ENCODE measurements around the gene TCAIM. TPM values are rescaled to one million over a fixed set of nuclear protein-coding genes. Genes with fewer than 3 reads are reported as not detected.
A peak's percentile ranks its signal among the peaks of the same experiment; 100 is the strongest.

TCAIM gene
- total and polyA plus RNA-seq, 4 experiments from 2014 or later: 16.7 to 21.8 (median 19.3) TPM

GRCh38 chr3:44359146-44359751 is 20.7 kb downstream of the TCAIM start:
- ChIA-PET CTCF (ENCODE audit: partially characterized antibody) (no interaction called here), POLR2A (ENCODE audit: partially characterized antibody) (no interaction called here)
- Mint-ChIP-seq H3K36me3 (peaks cover 36 to 41% of the 10 kb centered on the region in 2 donors), H3K4me1 (peaks cover 0 to 3% (median 2%) of the 10 kb centered on the region in 4 donors), H3K4me3 (no peak overlapping the region), H3K9me3 (no peaks in the 10 kb centered on the region), H3K27me3 (no peaks in the 10 kb centered on the region), H3K27ac (peak overlapping the region in 1 of 7 donors; percentile 40)
- Histone ChIP-seq H3K36me3 (ENCODE audit: insufficient read depth, low read length) (no peaks in the 10 kb centered on the region), H3K27me3 (ENCODE audit: insufficient read depth, low read length) (no peaks in the 10 kb centered on the region), H3K4me3 (ENCODE audit: low read length in 2 of 2) (no peak overlapping the region), H3K27ac (ENCODE audit: low read depth, low read length) (no peak overlapping the region), H3K4me1 (ENCODE audit: insufficient read depth, low read length) (no peaks in the 10 kb centered on the region), H3K9me3 (ENCODE audit: control insufficient read depth in 1 of 2, low read length in 2 of 2) (no peaks in the 10 kb centered on the region)
- DNase-seq: no peak
- intact Hi-C loops (cut with micrococcal nuclease): no loop called here

DNA sequence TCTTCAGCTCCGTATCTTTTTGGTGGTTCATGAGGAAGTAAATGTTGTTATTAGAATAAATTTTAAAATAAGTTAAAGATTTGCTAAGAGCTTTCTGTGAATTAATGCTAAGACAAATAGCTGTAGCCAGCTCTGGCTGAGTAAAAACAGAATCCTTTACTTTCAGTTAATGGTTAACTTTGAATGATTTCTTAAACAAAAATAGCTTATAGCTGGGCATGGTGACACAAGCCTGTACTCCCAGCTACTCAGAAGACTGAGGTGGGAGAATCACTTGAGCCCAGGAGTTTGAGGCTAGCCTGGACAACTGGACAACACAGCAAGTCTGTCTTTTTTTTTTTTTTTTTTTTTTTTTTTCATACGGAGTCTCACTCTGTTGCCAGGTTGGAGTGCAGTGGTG is 25.0 kb downstream of the TCAIM start:
- no peak overlapping the region for H3K27ac Mint-ChIP-seq
- H3K36me3 Mint-ChIP-seq: peaks cover 27 to 30% of the 10 kb centered on the region in 2 donors
- no peaks in the 10 kb centered on the region for H3K27me3 ChIP-seq (ENCODE audit: insufficient read depth, low read length)
- H3K27ac ChIP-seq (ENCODE audit: low read depth, low read length): no peak overlapping the region
- H3K4me1 Mint-ChIP-seq: peaks cover 0 to 3% (median 0%) of the 10 kb centered on the region in 4 donors
- no peaks in the 10 kb centered on the region for H3K9me3 Mint-ChIP-seq
- no peaks in the 10 kb centered on the region for H3K9me3 ChIP-seq (ENCODE audit: control insufficient read depth in 1 of 2, low read length in 2 of 2)
- H3K36me3 ChIP-seq (ENCODE audit: insufficient read depth, low read length): no peaks in the 10 kb centered on the region
- no peaks in the 10 kb centered on the region for H3K4me1 ChIP-seq (ENCODE audit: insufficient read depth, low read length)
- no peak for DNase-seq
- no peak overlapping the region for H3K4me3 ChIP-seq (ENCODE audit: low read length in 2 of 2)
- CTCF ChIA-PET (ENCODE audit: partially characterized antibody): interaction anchor here (1.1 kb wide), 1 partner anchor 23 kb away, joined by 3 read pairs; no protein-coding TSS in a partner anchor
- intact Hi-C loops (cut with micrococcal nuclease): no loop called here
- no peak overlapping the region for H3K4me3 Mint-ChIP-seq
- H3K27me3 Mint-ChIP-seq: no peaks in the 10 kb centered on the region
- POLR2A ChIA-PET (ENCODE audit: partially characterized antibody): interaction anchor here (1.3 kb wide), 1 partner anchor 26 kb away, joined by 3 read pairs; no protein-coding TSS in a partner anchor

DNA sequence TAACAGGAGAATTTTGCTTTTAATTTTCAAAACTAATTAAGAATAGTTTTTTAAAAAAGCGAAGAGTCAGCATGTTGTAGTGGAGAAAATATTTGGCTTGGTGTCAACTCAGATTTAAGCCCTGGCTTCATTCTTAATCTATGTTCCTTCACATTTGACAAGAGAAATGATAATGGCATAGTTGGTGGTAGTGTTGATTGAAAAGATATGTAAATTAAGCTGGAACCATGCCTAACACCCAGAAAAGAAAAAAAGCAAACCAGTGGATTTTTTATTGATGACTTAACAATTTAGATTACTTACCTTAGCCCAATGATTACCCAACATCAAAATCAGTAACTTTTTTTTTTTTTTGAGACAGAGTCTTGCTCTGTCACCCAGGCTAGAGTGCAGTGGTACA is 27.4 kb downstream of the TCAIM start:
- no peak for DNase-seq
- CTCF ChIA-PET (ENCODE audit: partially characterized antibody): no interaction called here
- no peak overlapping the region for H3K4me3 ChIP-seq (ENCODE audit: low read length in 2 of 2)
- POLR2A ChIA-PET (ENCODE audit: partially characterized antibody): no interaction called here
- intact Hi-C loops (cut with micrococcal nuclease): no loop called here
- Mint-ChIP-seq H3K4me3 (no peak overlapping the region), H3K27me3 (no peaks in the 10 kb centered on the region), H3K36me3 (peaks cover 28 to 33% of the 10 kb centered on the region in 2 donors), H3K9me3 (no peaks in the 10 kb centered on the region), H3K4me1 (no peaks in the 10 kb centered on the region), H3K27ac (no peak overlapping the region)
- no peaks in the 10 kb centered on the region for H3K9me3 ChIP-seq (ENCODE audit: control insufficient read depth in 1 of 2, low read length in 2 of 2)
- no peaks in the 10 kb centered on the region for H3K4me1 ChIP-seq (ENCODE audit: insufficient read depth, low read length)
- no peaks in the 10 kb centered on the region for H3K27me3 ChIP-seq (ENCODE audit: insufficient read depth, low read length)
- H3K36me3 ChIP-seq (ENCODE audit: insufficient read depth, low read length): no peaks in the 10 kb centered on the region
- H3K27ac ChIP-seq (ENCODE audit: low read depth, low read length): no peak overlapping the region

GRCh38 chr3:44375450-44375849 is 36.9 kb downstream of the TCAIM start:
- H3K27me3 ChIP-seq (ENCODE audit: insufficient read depth, low read length): no peaks in the 10 kb centered on the region
- Mint-ChIP-seq H3K27me3 (no peaks in the 10 kb centered on the region), H3K4me1 (no peaks in the 10 kb centered on the region), H3K4me3 (no peak overlapping the region), H3K9me3 (peaks cover 0 to 23% (median 9%) of the 10 kb centered on the region in 8 donors), H3K36me3 (peaks cover 20 to 21% of the 10 kb centered on the region in 2 donors), H3K27ac (no peak overlapping the region)
- intact Hi-C loops (cut with micrococcal nuclease): no loop called here
- H3K4me1 ChIP-seq (ENCODE audit: insufficient read depth, low read length): no peaks in the 10 kb centered on the region
- POLR2A ChIA-PET (ENCODE audit: partially characterized antibody): no interaction called here
- H3K27ac ChIP-seq (ENCODE audit: low read depth, low read length): no peak overlapping the region
- DNase-seq: no peak
- CTCF ChIA-PET (ENCODE audit: partially characterized antibody): no interaction called here
- no peak overlapping the region for H3K4me3 ChIP-seq (ENCODE audit: low read length in 2 of 2)
- no peaks in the 10 kb centered on the region for H3K9me3 ChIP-seq (ENCODE audit: control insufficient read depth in 1 of 2, low read length in 2 of 2)
- H3K36me3 ChIP-seq (ENCODE audit: insufficient read depth, low read length): no peaks in the 10 kb centered on the region

DNA sequence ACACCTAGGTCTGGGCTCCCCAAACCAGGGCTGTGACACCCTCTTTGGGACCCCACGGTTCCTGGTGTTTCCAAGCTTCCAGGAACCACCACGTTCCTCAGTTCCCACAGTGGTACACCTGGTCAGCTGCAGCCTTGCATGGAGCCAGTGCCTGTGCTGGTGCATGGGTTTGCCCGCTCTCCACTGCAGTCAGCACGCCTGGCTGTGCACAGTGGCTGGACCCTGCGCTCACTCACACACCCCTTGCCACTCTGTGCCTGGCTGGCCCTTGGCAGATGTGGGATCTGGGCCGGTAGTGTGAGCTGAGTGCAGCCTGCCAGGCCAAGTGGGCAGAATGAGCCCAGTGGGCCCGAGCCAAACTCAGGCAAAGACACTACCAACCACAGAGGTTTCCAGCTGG is 48.8 kb downstream of the TCAIM start:
- Histone ChIP-seq H3K4me1 (ENCODE audit: insufficient read depth, low read length) (no peaks in the 10 kb centered on the region), H3K36me3 (ENCODE audit: insufficient read depth, low read length) (no peaks in the 10 kb centered on the region), H3K4me3 (ENCODE audit: low read length in 2 of 2) (no peak overlapping the region), H3K27me3 (ENCODE audit: insufficient read depth, low read length) (no peaks in the 10 kb centered on the region), H3K27ac (ENCODE audit: low read depth, low read length) (no peak overlapping the region), H3K9me3 (ENCODE audit: control insufficient read depth in 1 of 2, low read length in 2 of 2) (no peaks in the 10 kb centered on the region)
- intact Hi-C loops (cut with micrococcal nuclease): no loop called here
- Mint-ChIP-seq H3K27me3 (no peaks in the 10 kb centered on the region), H3K9me3 (peaks cover 2 to 14% (median 7%) of the 10 kb centered on the region in 8 donors), H3K27ac (no peak overlapping the region), H3K36me3 (peaks cover 3 to 9% of the 10 kb centered on the region in 2 donors), H3K4me1 (peaks cover 0 to 2% (median 0%) of the 10 kb centered on the region in 4 donors), H3K4me3 (no peak overlapping the region)
- CTCF ChIA-PET (ENCODE audit: partially characterized antibody): no interaction called here
- DNase-seq: no peak
- POLR2A ChIA-PET (ENCODE audit: partially characterized antibody): no interaction called here

DNA sequence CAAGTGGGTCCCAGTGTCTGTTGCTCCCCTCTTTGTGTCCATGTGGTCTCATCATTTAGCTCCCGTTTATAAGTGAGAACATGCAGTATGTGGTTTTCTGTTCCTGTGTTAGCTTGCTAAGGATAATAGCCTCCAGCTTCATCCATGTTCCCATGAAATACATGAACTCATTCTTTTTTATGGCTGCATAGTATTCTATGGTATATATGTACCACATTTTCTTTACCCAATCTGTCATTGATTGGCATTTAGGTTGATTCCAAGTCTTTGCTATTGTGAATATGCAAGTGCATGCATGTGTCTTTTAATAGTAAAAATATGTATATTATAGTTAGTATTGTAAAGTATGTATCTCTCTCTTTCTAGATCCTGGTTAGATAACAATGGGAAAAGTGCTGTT is 53.9 kb downstream of the TCAIM start:
- no peak overlapping the region for H3K4me3 ChIP-seq (ENCODE audit: low read length in 2 of 2)
- no peak overlapping the region for H3K27ac ChIP-seq (ENCODE audit: low read depth, low read length)

DNA sequence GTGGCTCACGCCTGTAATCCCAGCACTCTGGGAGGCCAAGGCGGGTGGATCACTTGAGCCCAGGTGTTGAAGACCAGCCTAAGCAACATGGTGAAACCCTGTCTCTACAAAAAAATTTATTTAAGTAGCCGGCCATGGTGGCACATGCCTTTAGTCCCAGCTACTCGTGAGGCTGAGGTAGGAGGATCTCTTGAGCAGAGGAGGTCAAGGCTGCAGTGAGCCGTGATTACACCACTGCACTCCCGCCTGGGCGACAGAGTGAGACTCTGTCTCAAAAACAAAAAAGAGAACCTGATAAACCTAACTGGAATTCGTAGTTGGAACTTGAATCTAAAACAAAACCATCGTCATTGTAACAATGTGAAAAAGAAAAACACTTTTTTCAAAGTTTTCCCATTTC is 57.1 kb downstream of the TCAIM start:
- no peak overlapping the region for H3K4me3 ChIP-seq (ENCODE audit: low read length in 2 of 2)
- no peaks in the 10 kb centered on the region for H3K36me3 ChIP-seq (ENCODE audit: insufficient read depth, low read length)
- Mint-ChIP-seq H3K36me3 (peaks cover 15% of the 10 kb centered on the region in 2 donors), H3K4me1 (no peaks in the 10 kb centered on the region), H3K27me3 (no peaks in the 10 kb centered on the region), H3K9me3 (peaks cover 0 to 4% (median 0%) of the 10 kb centered on the region in 8 donors), H3K4me3 (no peak overlapping the region), H3K27ac (no peak overlapping the region)
- H3K4me1 ChIP-seq (ENCODE audit: insufficient read depth, low read length): no peaks in the 10 kb centered on the region
- ChIA-PET POLR2A (ENCODE audit: partially characterized antibody) (no interaction called here), CTCF (ENCODE audit: partially characterized antibody) (no interaction called here)
- H3K27ac ChIP-seq (ENCODE audit: low read depth, low read length): no peak overlapping the region
- DNase-seq: peak in 1 of 5 donors; percentile 17
- no peaks in the 10 kb centered on the region for H3K27me3 ChIP-seq (ENCODE audit: insufficient read depth, low read length)
- intact Hi-C loops (cut with micrococcal nuclease): no loop called here
- H3K9me3 ChIP-seq (ENCODE audit: control insufficient read depth in 1 of 2, low read length in 2 of 2): no peaks in the 10 kb centered on the region

More for the DNA sequence above, 53.9 kb downstream of the TCAIM start:
- no peak for DNase-seq
- Mint-ChIP-seq H3K27me3 (no peaks in the 10 kb centered on the region), H3K4me1 (peaks cover 0 to 2% (median 0%) of the 10 kb centered on the region in 4 donors), H3K27ac (no peak overlapping the region), H3K36me3 (peaks cover 6 to 9% of the 10 kb centered on the region in 2 donors), H3K9me3 (peaks cover 0 to 6% (median 2%) of the 10 kb centered on the region in 8 donors), H3K4me3 (no peak overlapping the region)
- H3K36me3 ChIP-seq (ENCODE audit: insufficient read depth, low read length): no peaks in the 10 kb centered on the region
- no peaks in the 10 kb centered on the region for H3K9me3 ChIP-seq (ENCODE audit: control insufficient read depth in 1 of 2, low read length in 2 of 2)
- POLR2A ChIA-PET (ENCODE audit: partially characterized antibody): no interaction called here
- intact Hi-C loops (cut with micrococcal nuclease): no loop called here
- H3K27me3 ChIP-seq (ENCODE audit: insufficient read depth, low read length): no peaks in the 10 kb centered on the region
- no peaks in the 10 kb centered on the region for H3K4me1 ChIP-seq (ENCODE audit: insufficient read depth, low read length)
- CTCF ChIA-PET (ENCODE audit: partially characterized antibody): no interaction called here

Measured in CD4-positive, alpha-beta memory T cell (primary cell).